ENCODE data around the gene SPOCK1.

SPOCK1 gene

GRCh38 chr5:137118629-137119028 lies 380.5 kb downstream of the SPOCK1 start:
- no peak overlapping the region for H2BK120ac ChIP-seq (ENCODE audit: low read depth, low read length)
- H2AK5ac ChIP-seq (ENCODE audit: low read length, severe bottlenecking): no peak overlapping the region
- no peak overlapping the region for H4K91ac ChIP-seq (ENCODE audit: low read length)
- no peaks in the 10 kb centered on the region for H3K9me3 ChIP-seq (ENCODE audit: control insufficient read depth, low read length)
- H3K4me3 ChIP-seq (ENCODE audit: insufficient read depth in 1 of 2, low read depth in 1 of 2, low read length in 2 of 2): no peak overlapping the region
- H4K8ac ChIP-seq (ENCODE audit: low read length): no peak overlapping the region
- H3K4me2 ChIP-seq (ENCODE audit: low read length, poor library complexity, severe bottlenecking): no peak overlapping the region
- H3K27me3 ChIP-seq (ENCODE audit: control insufficient read depth in 1 of 2, insufficient read depth in 1 of 2, low read length in 2 of 2): no peaks in the 10 kb centered on the region
- WGBS: 60% methylated on average over 5 of the region's 5 CpGs
- H3K18ac ChIP-seq (ENCODE audit: low read depth in 1 of 2, low read length in 2 of 2): no peak overlapping the region
- no peak for DNase-seq
- no peaks in the 10 kb centered on the region for H3K4me1 ChIP-seq (ENCODE audit: control insufficient read depth, insufficient read depth, low read depth, low read length)
- no peak overlapping the region for H3K23ac ChIP-seq (ENCODE audit: low read length in 2 of 2)
- H3K36me3 ChIP-seq (ENCODE audit: control insufficient read depth in 1 of 2, insufficient read depth in 2 of 2, low read depth in 1 of 2, low read length in 2 of 2): no peaks in the 10 kb centered on the region
- no peak overlapping the region for H2BK15ac ChIP-seq (ENCODE audit: low read depth, poor library complexity, severe bottlenecking)
- no peak overlapping the region for H2BK12ac ChIP-seq (ENCODE audit: low read length in 2 of 2)
- H3K9ac ChIP-seq (ENCODE audit: low read length): no peak overlapping the region
- H3K27ac ChIP-seq (ENCODE audit: low read length, poor library complexity, severe bottlenecking): no peak overlapping the region
- no peak overlapping the region for H2AFZ ChIP-seq (ENCODE audit: low read depth, low read length)
- H3K14ac ChIP-seq (ENCODE audit: low read length in 2 of 2): no peak overlapping the region
- H3K79me1 ChIP-seq (replicated peaks; ENCODE audit: low read length, poor library complexity, severe bottlenecking): no peaks in the 10 kb centered on the region
- H2BK5ac ChIP-seq (ENCODE audit: low read depth, low read length, poor library complexity, severe bottlenecking): no peak overlapping the region
- H3K4ac ChIP-seq (ENCODE audit: low read depth in 1 of 2, low read length in 2 of 2): no peak overlapping the region

- H4K8ac ChIP-seq (ENCODE audit: low read length): no peak overlapping the region
- H2BK120ac ChIP-seq (ENCODE audit: low read depth, low read length): no peak overlapping the region
- H3K4me1 ChIP-seq (ENCODE audit: control insufficient read depth, insufficient read depth, low read depth, low read length): no peaks in the 10 kb centered on the region
- H3K36me3 ChIP-seq (ENCODE audit: control insufficient read depth in 1 of 2, insufficient read depth in 2 of 2, low read depth in 1 of 2, low read length in 2 of 2): peaks cover 0 to 20% of the 10 kb centered on the region in 2 experiments
- H4K91ac ChIP-seq (ENCODE audit: low read length): no peak overlapping the region
- no peak overlapping the region for H3K18ac ChIP-seq (ENCODE audit: low read depth in 1 of 2, low read length in 2 of 2)
- H2BK15ac ChIP-seq (ENCODE audit: low read depth, poor library complexity, severe bottlenecking): no peak overlapping the region
- no peak overlapping the region for H3K4me2 ChIP-seq (ENCODE audit: low read length, poor library complexity, severe bottlenecking)
- H3K27me3 ChIP-seq (ENCODE audit: control insufficient read depth in 1 of 2, insufficient read depth in 1 of 2, low read length in 2 of 2): no peaks in the 10 kb centered on the region
- H3K27ac ChIP-seq (ENCODE audit: low read length, poor library complexity, severe bottlenecking): no peak overlapping the region
- H3K14ac ChIP-seq (ENCODE audit: low read length in 2 of 2): no peak overlapping the region
- H2AK5ac ChIP-seq (ENCODE audit: low read length, severe bottlenecking): no peak overlapping the region
- no peak overlapping the region for H3K4ac ChIP-seq (ENCODE audit: low read depth in 1 of 2, low read length in 2 of 2)
- no peak overlapping the region for H3K9ac ChIP-seq (ENCODE audit: low read length)
- no peak overlapping the region for H2AFZ ChIP-seq (ENCODE audit: low read depth, low read length)
- H2BK5ac ChIP-seq (ENCODE audit: low read depth, low read length, poor library complexity, severe bottlenecking): no peak overlapping the region
- H3K79me1 ChIP-seq (replicated peaks; ENCODE audit: low read length, poor library complexity, severe bottlenecking): no peaks in the 10 kb centered on the region
- H3K23ac ChIP-seq (ENCODE audit: low read length in 2 of 2): no peak overlapping the region
- 84% methylated on average over 6 of the region's 6 CpGs for WGBS
- H3K4me3 ChIP-seq (ENCODE audit: insufficient read depth in 1 of 2, low read depth in 1 of 2, low read length in 2 of 2): no peak overlapping the region
- no peak for DNase-seq
- H2BK12ac ChIP-seq (ENCODE audit: low read length in 2 of 2): no peak overlapping the region
- H3K9me3 ChIP-seq (ENCODE audit: control insufficient read depth, low read length): no peaks in the 10 kb centered on the region
These were observed 384.0 kb downstream of the SPOCK1 start for GRCh38 chr5:137115152-137115551.

DNA sequence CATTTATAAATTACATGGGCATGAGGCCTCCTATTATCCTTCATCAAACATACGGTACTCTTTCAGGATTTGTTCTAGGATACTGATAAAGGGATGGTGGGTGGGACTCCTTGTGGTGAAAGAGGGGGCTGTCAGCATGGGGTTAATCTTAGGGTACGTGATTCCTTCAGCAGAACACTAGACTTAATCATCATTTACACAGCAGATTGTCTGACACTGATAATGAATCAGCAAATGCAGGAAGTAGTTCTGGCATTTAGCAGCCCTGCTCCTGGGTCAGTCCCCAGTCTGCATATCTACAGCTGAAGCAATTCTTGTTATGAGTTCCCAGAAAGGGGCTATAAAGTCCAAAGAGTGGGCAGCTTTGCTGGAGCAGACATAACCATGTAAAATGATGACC lies 384.6 kb downstream of the SPOCK1 start:
- no peak overlapping the region for H2AFZ ChIP-seq (ENCODE audit: low read depth, low read length)
- H3K18ac ChIP-seq (ENCODE audit: low read depth in 1 of 2, low read length in 2 of 2): no peak overlapping the region
- no peaks in the 10 kb centered on the region for H3K4me1 ChIP-seq (ENCODE audit: control insufficient read depth, insufficient read depth, low read depth, low read length)
- H2BK15ac ChIP-seq (ENCODE audit: low read depth, poor library complexity, severe bottlenecking): no peak overlapping the region
- no peak overlapping the region for H2BK120ac ChIP-seq (ENCODE audit: low read depth, low read length)
- no peak overlapping the region for H4K8ac ChIP-seq (ENCODE audit: low read length)
- no peaks in the 10 kb centered on the region for H3K27me3 ChIP-seq (ENCODE audit: control insufficient read depth in 1 of 2, insufficient read depth in 1 of 2, low read length in 2 of 2)
- H3K27ac ChIP-seq (ENCODE audit: low read length, poor library complexity, severe bottlenecking): no peak overlapping the region
- H3K14ac ChIP-seq (ENCODE audit: low read length in 2 of 2): no peak overlapping the region
- no peak overlapping the region for H2BK12ac ChIP-seq (ENCODE audit: low read length in 2 of 2)
- H3K4me2 ChIP-seq (ENCODE audit: low read length, poor library complexity, severe bottlenecking): no peak overlapping the region
- no peak overlapping the region for H4K91ac ChIP-seq (ENCODE audit: low read length)
- no peak for DNase-seq
- H3K9me3 ChIP-seq (ENCODE audit: control insufficient read depth, low read length): no peaks in the 10 kb centered on the region
- WGBS: no CpG with 5 or more reads among the region's 2 CpGs
- H3K79me1 ChIP-seq (replicated peaks; ENCODE audit: low read length, poor library complexity, severe bottlenecking): no peaks in the 10 kb centered on the region
- no peak overlapping the region for H3K4ac ChIP-seq (ENCODE audit: low read depth in 1 of 2, low read length in 2 of 2)
- no peak overlapping the region for H2BK5ac ChIP-seq (ENCODE audit: low read depth, low read length, poor library complexity, severe bottlenecking)
- peaks cover 0 to 20% of the 10 kb centered on the region in 2 experiments for H3K36me3 ChIP-seq (ENCODE audit: control insufficient read depth in 1 of 2, insufficient read depth in 2 of 2, low read depth in 1 of 2, low read length in 2 of 2)
- no peak overlapping the region for H2AK5ac ChIP-seq (ENCODE audit: low read length, severe bottlenecking)
- no peak overlapping the region for H3K23ac ChIP-seq (ENCODE audit: low read length in 2 of 2)
- H3K9ac ChIP-seq (ENCODE audit: low read length): no peak overlapping the region
- H3K4me3 ChIP-seq (ENCODE audit: insufficient read depth in 1 of 2, low read depth in 1 of 2, low read length in 2 of 2): no peak overlapping the region

DNA sequence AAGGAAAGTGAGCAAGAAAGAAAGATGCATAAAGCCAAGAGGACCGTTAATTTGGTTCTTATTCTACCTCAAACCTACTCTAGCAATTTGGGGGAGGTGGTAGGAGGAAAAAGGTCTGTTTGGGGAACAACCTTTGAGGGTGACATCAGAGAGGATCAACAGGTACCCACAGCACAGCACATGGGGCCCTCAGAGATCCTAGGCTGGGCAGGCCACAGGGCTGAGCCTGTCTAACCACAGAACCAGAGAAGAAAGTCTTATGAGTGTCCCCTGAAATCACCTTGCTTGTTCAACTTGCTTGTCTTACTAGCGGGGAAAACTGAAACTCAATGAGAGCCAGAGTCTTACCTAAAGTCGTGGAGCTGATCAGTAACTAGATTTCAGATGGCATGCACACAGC lies 385.2 kb downstream of the SPOCK1 start:
- Histone ChIP-seq H3K9ac (ENCODE audit: low read length) (no peak overlapping the region), H3K18ac (ENCODE audit: low read depth in 1 of 2, low read length in 2 of 2) (no peak overlapping the region), H3K27ac (ENCODE audit: low read length, poor library complexity, severe bottlenecking) (no peak overlapping the region), H3K4ac (ENCODE audit: low read depth in 1 of 2, low read length in 2 of 2) (no peak overlapping the region), H2BK5ac (ENCODE audit: low read depth, low read length, poor library complexity, severe bottlenecking) (no peak overlapping the region), H2AK5ac (ENCODE audit: low read length, severe bottlenecking) (no peak overlapping the region), H3K4me2 (ENCODE audit: low read length, poor library complexity, severe bottlenecking) (no peak overlapping the region), H2BK12ac (ENCODE audit: low read length in 2 of 2) (no peak overlapping the region), H3K27me3 (ENCODE audit: control insufficient read depth in 1 of 2, insufficient read depth in 1 of 2, low read length in 2 of 2) (no peaks in the 10 kb centered on the region), H2BK120ac (ENCODE audit: low read depth, low read length) (no peak overlapping the region), H4K91ac (ENCODE audit: low read length) (no peak overlapping the region), H3K79me1 (replicated peaks; ENCODE audit: low read length, poor library complexity, severe bottlenecking) (no peaks in the 10 kb centered on the region), H2BK15ac (ENCODE audit: low read depth, poor library complexity, severe bottlenecking) (no peak overlapping the region), H3K4me3 (ENCODE audit: insufficient read depth in 1 of 2, low read depth in 1 of 2, low read length in 2 of 2) (no peak overlapping the region), H3K9me3 (ENCODE audit: control insufficient read depth, low read length) (no peaks in the 10 kb centered on the region), H4K8ac (ENCODE audit: low read length) (no peak overlapping the region), H3K23ac (ENCODE audit: low read length in 2 of 2) (no peak overlapping the region), H3K36me3 (ENCODE audit: control insufficient read depth in 1 of 2, insufficient read depth in 2 of 2, low read depth in 1 of 2, low read length in 2 of 2) (peaks cover 0 to 20% of the 10 kb centered on the region in 2 experiments), H3K4me1 (ENCODE audit: control insufficient read depth, insufficient read depth, low read depth, low read length) (no peaks in the 10 kb centered on the region), H2AFZ (ENCODE audit: low read depth, low read length) (no peak overlapping the region), H3K14ac (ENCODE audit: low read length in 2 of 2) (no peak overlapping the region)
- WGBS: 56% methylated on average over 2 of the region's 3 CpGs
- no peak for DNase-seq
